BJ (cell line): ENCODE data around the gene CELSR3. TPM values are rescaled to one million over a fixed set of nuclear protein-coding genes. Genes with fewer than 3 reads are reported as not detected.
A peak's percentile ranks its signal among the peaks of the same experiment; 100 is the strongest.

Source experiments
- CTCF ChIA-PET: fragments of 350-600 bp; formaldehyde crosslinking; extraction: SDS; loops from one replicate; lab custom pipeline; 2021; ENCODE audit warnings: antibody characterized with exemption, inconsistent platforms; lab: Yijun Ruan, JAX
- POLR2A ChIA-PET: fragments of 300-600 bp; sonication (Branson Sonifier 250); formaldehyde crosslinking; extraction: SDS; loops from one replicate; lab custom pipeline; 2021; ENCODE audit warnings: antibody characterized with exemption; lab: Charles Lee
- DNase-seq: peaks from one replicate; pipeline ENCODE4 v3.0.0-alpha.2; 2011; ENCODE audit warnings: low read depth
- H3K27me3 ChIP-seq: 2 replicates; pipeline ENCODE4 v1.6.0; 2011; ENCODE audit warnings: low read length; ENCODE audit not compliant: control insufficient read depth, insufficient read depth
- H3K36me3 ChIP-seq: 2 replicates; pipeline ENCODE4 v1.5.1; 2011; ENCODE audit warnings: low read length; ENCODE audit not compliant: control insufficient read depth, insufficient read depth
- H3K4me3 ChIP-seq: 2 replicates; pipeline ENCODE4 v1.5.1; 2011; ENCODE audit warnings: low read depth, mild to moderate bottlenecking, control low read depth, low read length
- polyA plus RNA-seq: library from polyadenylated mRNA; depleted of rRNA; stranded (reverse); fragments of >200 nt; gene quantifications from 2 replicates; pipeline ENCODE4 v1.2.3, GENCODE V29; 2011
- TF ChIP-seq, protein P1 (sequence below): IDR thresholded peaks from 2 replicates; pipeline ENCODE4 v1.5.1; 2011; ENCODE audit warnings: low read depth, mild to moderate bottlenecking, control low read depth, inconsistent platforms, low read length, moderate library complexity; ENCODE audit not compliant: insufficient read depth

The CELSR3 gene
- polyA plus RNA-seq, 1 experiment, result 0.88 TPM

DNA sequence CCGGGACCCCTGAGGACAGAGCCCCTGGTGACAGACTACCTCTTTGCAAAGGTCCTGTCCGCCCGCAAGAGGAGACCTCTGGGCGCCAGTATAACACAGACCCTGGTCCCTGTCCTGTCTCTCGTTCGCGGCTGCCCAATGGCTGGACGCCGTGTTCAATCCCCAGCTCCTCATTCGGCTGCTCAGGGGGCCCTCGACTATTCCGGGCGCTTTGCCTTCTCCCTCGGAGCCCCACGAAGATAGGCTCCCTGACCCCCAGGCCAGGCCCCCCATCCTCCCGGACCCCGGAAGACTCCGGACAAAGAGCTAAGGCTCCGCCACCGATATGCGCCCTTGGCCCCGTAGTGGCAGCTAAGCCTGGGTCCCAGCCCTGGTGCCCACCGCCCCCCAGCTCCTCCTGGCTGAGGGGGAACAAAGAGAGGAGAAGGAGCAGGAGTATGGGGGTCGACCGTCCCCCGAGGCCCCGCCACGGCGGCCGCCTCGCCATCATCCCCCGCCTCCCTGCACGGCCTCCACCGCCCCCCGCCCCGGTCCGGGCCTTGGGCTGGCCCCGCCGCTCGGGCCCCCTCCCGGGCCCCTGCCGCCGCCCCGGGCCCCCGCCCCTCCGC is 437 bp downstream of the CELSR3 start:
- no peak for DNase-seq
- Histone ChIP-seq H3K4me3 (peak overlapping the region; percentile 49), H3K27me3 (no peaks in the 10 kb centered on the region), H3K36me3 (peaks cover 2% of the 10 kb centered on the region; the same call in 1 of the 2 replicates)
- ChIA-PET POLR2A (interaction anchor here (1.2 kb wide), 1 partner anchor 27 kb away, joined by 4 read pairs; the partner anchor contains the start of gene SLC26A6), CTCF (interaction anchor here (1.2 to 4.1 kb wide), 6 partner anchors 24 to 113 kb away, joined by 3 to 32 read pairs (median 6); partner anchors contain the start of genes NCKIPSD and SLC26A6)
- TF ChIP-seq, protein P1, sequence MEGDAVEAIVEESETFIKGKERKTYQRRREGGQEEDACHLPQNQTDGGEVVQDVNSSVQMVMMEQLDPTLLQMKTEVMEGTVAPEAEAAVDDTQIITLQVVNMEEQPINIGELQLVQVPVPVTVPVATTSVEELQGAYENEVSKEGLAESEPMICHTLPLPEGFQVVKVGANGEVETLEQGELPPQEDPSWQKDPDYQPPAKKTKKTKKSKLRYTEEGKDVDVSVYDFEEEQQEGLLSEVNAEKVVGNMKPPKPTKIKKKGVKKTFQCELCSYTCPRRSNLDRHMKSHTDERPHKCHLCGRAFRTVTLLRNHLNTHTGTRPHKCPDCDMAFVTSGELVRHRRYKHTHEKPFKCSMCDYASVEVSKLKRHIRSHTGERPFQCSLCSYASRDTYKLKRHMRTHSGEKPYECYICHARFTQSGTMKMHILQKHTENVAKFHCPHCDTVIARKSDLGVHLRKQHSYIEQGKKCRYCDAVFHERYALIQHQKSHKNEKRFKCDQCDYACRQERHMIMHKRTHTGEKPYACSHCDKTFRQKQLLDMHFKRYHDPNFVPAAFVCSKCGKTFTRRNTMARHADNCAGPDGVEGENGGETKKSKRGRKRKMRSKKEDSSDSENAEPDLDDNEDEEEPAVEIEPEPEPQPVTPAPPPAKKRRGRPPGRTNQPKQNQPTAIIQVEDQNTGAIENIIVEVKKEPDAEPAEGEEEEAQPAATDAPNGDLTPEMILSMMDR, result no peak

DNA sequence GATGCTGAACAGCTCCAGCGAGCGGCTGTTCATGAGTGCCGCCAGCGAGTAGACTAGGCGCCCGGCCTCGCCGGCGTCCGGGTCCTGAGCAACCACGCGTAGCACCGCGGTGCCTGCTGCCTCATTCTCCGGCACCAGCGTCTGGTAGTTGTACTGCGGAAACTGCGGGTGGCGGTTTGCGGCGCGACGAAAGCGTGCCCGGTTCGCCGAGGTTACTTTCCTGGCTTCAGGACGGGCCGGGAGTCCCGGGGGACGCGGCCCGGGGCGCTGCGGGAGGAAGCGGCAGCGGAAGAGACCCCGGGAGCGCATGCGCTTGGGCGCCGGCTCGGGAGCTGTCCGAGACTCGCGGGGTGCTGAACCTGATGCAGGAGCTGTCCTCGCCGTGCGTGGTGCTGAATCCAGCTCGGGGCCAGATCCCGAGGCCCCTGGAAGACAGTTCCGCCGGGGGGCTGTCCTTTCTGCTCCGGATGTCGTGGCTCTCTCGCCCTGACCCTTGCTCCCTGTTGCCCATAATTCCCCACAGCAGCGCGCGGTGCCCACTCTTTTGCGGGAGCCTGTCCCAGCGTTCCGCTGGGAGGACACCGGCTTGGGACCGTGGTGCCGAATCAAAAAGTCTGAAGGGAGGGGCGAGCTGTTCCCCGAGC is 1.1 kb downstream of the CELSR3 start:
- ChIA-PET POLR2A (interaction anchor here (1.2 kb wide), 1 partner anchor 26 kb away, joined by 4 read pairs; the partner anchor contains the start of gene SLC26A6), CTCF (interaction anchor here (1.2 to 4.1 kb wide), 2 partner anchors 26 to 112 kb away, joined by 3 to 32 read pairs; partner anchors contain the start of gene SLC26A6)
- no peak for DNase-seq
- TF ChIP-seq, protein P1, result no peak
- Histone ChIP-seq H3K4me3 (peak overlapping the region; percentile 38), H3K27me3 (no peaks in the 10 kb centered on the region), H3K36me3 (peaks cover 2% of the 10 kb centered on the region; the same call in 1 of the 2 replicates)

DNA sequence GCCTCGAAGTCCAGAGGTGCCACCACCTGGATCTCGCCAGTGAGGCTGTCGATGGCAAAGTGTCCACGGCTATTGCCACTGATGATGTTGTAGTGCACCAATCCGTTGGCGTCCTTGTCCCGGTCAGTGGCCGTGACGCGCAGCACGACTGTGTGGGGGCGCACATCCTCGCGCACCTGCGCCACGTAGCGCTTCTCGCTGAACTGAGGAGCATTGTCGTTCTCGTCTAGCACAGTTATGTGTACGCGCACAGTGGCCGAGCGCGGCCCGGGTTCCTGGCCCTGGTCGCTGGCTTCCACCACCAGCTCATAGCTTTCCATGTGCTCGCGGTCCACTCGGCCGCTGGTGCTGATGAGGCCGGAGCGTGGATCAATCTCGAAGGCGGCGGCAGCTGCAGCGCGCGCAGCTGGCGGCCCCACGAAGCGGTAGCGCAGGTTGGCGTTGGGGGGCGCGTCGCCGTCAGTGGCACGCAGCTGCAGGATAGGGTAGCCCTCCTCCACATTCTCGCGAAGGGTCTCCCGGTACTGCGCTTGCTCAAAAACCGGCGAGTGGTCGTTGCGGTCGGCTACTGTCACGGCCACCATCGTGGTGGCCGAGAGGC is 1.8 kb downstream of the CELSR3 start:
- no peaks in the 10 kb centered on the region for H3K27me3 ChIP-seq
- POLR2A ChIA-PET, result no interaction called here
- CTCF ChIA-PET, result interaction anchor here (0.6 to 4.1 kb wide), 2 partner anchors 12 to 26 kb away, joined by 3 to 32 read pairs; partner anchors contain the start of gene SLC26A6
- H3K4me3 ChIP-seq, result no peak overlapping the region
- no peak for DNase-seq
- TF ChIP-seq, protein P1, result no peak
- H3K36me3 ChIP-seq, result peaks cover 2% of the 10 kb centered on the region; the same call in 1 of the 2 replicates

DNA sequence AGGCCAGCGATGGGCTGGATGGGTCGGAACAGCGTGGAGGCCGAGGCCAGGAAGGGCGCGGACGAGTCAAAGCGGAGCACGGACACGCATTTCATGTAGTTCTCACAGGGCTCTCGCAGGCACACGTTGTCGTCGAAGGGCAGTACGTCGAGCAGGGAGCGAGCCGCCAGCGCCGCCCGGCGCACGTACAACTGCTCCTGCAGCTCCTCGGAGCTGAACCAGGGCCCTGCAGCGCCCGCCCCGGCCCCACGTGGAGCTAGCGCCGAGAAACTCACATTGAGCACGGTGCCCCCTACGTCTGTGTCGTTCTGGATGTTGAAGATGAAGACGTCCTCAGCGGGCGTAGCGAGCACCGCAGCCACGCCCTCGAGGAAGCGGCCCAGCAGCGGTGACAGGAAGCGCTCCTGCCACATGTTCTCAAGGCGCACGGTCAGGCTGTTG is 5.8 kb downstream of the CELSR3 start:
- CTCF ChIA-PET, result interaction anchor here (0.7 to 2.3 kb wide), 7 partner anchors 11 to 350 kb away, joined by 3 to 13 read pairs (median 4); partner anchors contain the start of genes SLC26A6 and WDR6
- TF ChIP-seq, protein P1, result no peak
- DNase-seq, result no peak
- POLR2A ChIA-PET, result no interaction called here
- H3K27me3 ChIP-seq, result no peaks in the 10 kb centered on the region
- H3K4me3 ChIP-seq, result peak overlapping the region; percentile 51
- no peaks in the 10 kb centered on the region for H3K36me3 ChIP-seq
